IMR-90 (cell line): Measurements from ENCODE around the gene PDZRN3.

ENCODE experiments used
- POLR2A ChIP-seq: IDR thresholded peaks from 2 replicates; pipeline ENCODE4 v1.6.1; 2012; ENCODE audit warnings: mild to moderate bottlenecking, low read depth, low read length
- TF ChIP-seq, protein P1 (sequence below): conservative IDR thresholded peaks from 2 replicates; pipeline ENCODE4 v1.5.1; 2012; ENCODE audit warnings: mild to moderate bottlenecking, low read depth, low read length, improper control_type of control experiment

DNA sequence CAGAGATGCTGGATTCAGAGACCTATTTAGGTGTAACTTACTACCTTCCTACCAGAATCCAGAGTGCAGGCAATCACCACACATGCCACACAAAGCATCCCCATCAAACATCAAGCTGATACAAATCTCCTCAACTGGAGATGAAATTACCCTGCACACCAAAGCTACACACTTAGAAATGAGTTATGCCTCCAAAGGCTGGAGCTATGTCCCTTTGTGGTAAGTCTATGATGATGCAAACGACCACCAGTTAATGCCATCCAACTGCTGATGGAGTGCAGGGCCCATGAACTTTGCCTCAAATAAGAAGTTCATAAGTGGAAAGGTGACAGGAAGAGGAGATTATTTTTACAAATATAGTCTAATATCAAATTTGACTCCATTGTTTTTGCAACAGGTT is 38.1 kb downstream of the PDZRN3 start:
- TF ChIP-seq POLR2A: no peak
- TF ChIP-seq, protein P1, sequence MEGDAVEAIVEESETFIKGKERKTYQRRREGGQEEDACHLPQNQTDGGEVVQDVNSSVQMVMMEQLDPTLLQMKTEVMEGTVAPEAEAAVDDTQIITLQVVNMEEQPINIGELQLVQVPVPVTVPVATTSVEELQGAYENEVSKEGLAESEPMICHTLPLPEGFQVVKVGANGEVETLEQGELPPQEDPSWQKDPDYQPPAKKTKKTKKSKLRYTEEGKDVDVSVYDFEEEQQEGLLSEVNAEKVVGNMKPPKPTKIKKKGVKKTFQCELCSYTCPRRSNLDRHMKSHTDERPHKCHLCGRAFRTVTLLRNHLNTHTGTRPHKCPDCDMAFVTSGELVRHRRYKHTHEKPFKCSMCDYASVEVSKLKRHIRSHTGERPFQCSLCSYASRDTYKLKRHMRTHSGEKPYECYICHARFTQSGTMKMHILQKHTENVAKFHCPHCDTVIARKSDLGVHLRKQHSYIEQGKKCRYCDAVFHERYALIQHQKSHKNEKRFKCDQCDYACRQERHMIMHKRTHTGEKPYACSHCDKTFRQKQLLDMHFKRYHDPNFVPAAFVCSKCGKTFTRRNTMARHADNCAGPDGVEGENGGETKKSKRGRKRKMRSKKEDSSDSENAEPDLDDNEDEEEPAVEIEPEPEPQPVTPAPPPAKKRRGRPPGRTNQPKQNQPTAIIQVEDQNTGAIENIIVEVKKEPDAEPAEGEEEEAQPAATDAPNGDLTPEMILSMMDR: no peak
